ENCODE results near the gene LCMT1.
"Not testable (repeated sequence)": the region's sequence is repeated elsewhere in the genome, so short reads cannot be mapped to it uniquely, and the experiment has no call there.

The LCMT1 gene

DNA sequence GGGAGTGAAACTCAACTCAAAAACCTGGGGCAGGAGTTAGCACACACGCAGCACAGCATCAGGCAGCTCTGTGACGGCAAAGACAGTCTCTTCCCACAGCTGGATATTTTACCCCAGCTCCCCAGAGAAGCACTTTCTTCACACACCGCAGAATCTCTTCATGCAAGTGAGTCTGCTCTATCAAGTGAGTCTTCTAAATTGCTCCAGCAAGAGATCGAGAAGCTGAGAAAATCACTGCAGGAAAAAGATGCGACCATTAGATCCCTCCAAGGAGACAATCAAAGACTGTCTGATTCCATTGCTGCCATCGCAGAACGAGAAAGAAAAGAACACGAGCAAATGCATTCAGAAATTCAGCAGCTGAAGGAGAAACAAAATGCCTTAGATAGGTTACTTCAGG lies 16.9 kb upstream of the LCMT1 start:
- in situ Hi-C loops (cut with MboI; ENCODE audit: low sequenced_read_pairs) = no loop called here

DNA sequence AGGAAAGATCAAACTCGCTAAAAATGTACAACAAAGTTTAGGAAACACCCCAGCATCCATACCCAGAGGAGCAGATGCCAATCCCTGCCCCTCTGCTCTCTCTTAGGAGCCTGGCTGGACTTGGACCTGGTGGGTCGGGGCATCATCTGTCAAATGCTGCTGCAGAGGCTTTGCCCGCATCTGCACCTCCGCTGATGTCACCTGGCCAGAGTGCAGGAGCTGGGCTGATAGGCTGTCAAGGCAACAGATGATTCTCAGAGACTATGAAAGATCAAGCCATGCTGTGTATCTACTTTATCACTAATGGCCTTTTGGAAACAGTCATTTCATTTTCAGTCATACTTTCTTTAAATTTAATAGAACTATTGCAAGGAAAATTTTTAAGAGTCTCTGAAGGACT lies 15.9 kb upstream of the LCMT1 start:
- in situ Hi-C loops (cut with MboI; ENCODE audit: low sequenced_read_pairs) = no loop called here

DNA sequence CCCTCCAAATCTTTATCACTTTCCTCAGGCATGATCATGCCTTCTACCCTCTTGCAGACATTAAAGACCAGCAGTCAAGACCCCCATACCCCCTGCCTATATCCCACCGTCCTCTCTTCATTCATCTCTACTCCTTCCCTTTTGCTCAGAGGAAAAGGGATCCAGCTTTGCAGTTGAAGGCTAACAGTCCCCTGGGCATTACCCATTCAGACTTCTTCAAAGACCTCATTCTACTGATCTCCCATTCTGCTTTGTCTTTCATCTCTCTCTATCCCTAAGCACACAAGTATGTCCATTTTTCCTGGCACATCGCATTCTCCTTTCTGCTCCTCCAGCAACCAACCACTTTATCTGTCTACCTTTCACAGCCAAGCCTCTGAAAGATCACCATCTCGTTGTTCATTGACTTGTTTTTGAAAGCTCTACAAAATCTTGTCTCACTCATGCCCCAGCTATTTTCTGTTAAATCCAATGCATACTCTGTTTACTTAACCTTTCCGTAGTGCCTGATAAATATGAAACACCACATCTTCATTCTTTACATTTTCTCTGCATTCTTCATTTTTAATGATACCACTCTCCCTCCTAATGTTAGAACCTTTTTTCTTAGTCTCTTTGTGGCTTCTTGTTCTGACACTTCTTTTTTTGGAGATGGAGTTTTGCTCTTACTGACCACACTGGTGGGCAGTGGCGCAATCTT lies 14.1 kb upstream of the LCMT1 start:
- in situ Hi-C loops (cut with MboI; ENCODE audit: low sequenced_read_pairs) = no loop called here

DNA sequence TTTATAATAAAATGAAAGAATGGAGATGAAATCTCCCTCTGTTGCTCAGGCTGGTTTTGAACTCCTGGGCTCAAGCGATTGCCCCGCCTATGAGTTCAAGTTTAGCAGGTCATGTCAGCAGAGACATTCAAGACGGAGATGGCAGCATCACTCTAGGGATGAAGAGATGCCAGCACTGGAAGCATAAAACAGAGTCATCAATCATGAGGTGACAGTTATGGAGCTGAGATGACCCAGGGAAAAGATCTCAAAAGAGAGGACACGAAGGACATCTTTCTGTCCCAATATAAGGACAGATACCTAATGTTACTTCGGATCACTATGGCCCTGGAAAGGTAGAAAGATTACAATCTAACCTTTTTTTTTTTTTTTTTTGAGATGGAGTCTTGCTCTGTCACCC lies 11.0 kb upstream of the LCMT1 start:
- in situ Hi-C loops (cut with MboI; ENCODE audit: low sequenced_read_pairs) = no loop called here

DNA sequence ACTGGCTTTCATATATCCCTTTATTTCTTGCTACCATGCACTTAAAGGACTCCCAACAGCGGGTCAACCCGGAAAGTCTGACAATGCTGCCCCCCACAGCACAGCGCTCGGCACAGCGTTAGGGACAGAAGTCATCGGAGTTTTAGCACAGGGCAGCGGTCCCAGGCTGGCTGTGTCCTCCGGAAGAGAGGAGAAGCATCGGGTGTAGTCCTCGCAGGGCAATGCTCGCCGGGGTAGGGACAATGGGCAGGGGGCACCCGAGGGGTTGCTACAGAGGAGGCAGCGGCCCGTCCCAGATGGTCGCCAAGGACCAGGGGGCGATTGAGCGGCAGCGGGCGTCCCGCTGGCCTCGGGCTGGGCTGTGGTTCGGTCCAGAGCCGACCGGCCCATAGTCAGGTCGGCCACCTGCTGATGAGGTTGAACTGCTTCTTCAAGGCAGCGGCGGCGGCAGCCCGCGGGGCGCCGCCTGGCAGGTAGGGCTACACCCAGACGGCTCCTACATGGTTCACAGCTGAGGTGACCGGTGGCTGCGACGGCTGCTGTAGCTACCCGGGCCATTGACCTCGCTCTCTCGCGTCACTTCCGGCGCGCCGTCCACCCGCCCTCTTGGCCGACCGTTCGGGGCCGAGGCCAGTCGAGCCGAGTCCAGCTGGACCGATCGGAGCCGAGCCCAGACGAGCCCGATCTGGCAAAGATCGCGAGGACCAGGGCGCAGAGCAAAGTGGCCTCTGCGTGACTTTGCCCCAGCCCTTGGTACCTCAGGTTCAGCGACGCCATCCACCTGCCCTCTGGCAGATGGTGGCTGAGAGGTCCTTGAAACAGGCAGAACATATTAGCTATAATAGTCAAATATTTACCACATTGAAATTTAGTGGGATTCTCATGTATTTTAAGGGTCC lies 4.7 kb upstream of the LCMT1 start:
- in situ Hi-C loops (cut with MboI; ENCODE audit: low sequenced_read_pairs) = no loop called here

DNA sequence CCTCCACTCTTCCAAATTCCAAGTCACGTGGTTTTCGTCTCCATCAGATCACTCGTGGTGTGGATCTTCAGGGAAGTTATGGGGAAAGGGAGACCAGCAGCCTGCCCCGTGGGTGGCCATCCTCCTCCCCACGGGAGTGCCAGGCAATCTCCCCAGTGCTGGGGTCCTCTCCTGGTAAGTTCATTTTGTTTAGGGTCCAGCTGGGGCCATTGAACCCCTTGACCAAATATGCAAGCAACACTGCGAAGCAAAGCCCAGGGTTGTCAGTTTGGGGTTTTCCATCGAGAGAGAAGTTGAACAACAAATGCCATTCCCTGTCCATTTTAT lies 4.1 kb upstream of the LCMT1 start:
- in situ Hi-C loops (cut with MboI; ENCODE audit: low sequenced_read_pairs) = no loop called here

DNA sequence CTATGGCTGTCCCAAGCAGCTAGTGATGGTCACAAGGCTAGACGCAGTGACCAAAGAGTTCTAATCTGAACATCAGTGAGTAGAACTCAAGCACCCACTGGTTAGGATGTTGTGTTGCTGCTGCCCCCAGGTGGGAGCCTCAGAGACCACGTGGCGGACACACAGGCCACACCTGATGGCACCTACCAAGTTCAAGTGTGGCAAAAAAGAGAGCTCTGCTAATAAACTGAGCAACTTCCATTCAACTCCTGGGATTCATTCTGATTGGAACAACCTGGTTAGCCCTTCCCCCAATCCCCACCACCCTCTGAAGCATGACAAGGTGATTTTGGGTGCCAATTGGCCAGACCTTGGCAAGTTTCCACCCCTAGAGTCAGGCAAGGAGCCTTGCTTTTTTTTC lies 3.5 kb upstream of the LCMT1 start:
- in situ Hi-C loops (cut with MboI; ENCODE audit: low sequenced_read_pairs) = no loop called here

DNA sequence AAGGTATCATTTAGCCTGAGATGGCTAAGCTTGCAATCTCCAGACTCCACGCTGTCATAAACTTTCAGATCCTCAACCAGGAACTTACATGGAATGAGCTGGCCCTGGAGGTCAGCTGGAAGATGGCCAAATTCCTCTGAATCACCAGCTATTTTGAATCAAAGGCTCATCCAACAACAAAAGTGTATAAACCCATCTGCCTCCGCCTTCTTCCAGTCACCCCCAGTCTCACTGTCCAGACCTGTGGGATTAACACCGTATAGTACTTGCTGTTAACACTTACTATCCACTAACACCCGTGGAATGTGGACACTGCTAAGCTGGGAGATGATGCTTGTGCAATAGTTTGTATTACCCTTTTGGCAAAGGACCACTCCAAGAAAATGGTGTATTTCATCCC lies 1.9 kb upstream of the LCMT1 start:
- in situ Hi-C loops (cut with MboI; ENCODE audit: low sequenced_read_pairs) = no loop called here

DNA sequence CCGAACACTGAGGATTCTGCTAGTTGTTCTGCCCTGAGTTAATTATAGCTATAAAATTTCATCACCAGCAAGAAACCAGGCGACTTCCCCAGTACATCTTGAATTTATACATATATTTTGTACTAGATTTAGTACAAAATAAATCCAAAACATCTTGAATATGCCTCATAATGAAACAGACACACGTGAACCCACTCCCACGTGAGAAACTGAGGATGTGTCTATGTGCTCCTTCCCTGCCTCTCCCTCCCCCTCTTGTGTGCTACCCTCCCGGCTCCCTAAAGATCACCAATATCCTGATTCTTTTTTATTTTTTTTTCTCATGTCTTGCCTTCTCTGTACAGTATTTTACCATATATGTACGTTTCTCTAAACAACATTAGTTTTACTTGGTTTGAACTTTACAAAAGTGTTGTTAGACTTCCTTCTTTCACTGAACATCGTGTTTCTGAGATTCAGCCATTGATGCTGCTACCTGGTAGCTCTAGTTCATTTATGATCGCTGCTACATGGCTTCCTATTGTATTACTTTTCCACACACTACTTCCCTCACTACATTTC lies 1.1 kb upstream of the LCMT1 start:
- in situ Hi-C loops (cut with MboI; ENCODE audit: low sequenced_read_pairs) = no loop called here

DNA sequence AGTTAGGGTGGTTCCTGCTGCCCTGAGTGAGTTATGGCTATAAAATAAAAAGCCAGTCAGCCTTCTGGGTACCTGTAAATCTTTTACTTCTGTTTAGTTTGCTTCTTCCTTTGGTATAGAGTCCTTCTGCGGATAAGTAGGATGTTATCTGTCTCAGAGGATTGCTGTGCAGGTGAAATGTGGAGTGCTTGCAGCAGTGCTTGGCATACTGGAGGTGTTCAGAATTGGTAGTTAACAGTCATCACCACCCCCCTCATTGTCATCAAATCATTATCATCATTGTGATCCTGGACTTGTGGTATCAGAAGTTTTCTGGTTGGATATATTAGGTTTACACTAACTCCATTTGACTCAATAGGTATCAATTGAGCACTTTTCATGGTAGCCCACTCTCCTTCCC lies 2.6 kb downstream of the LCMT1 start:
- in situ Hi-C loops (cut with MboI; ENCODE audit: low sequenced_read_pairs) = no loop called here

DNA sequence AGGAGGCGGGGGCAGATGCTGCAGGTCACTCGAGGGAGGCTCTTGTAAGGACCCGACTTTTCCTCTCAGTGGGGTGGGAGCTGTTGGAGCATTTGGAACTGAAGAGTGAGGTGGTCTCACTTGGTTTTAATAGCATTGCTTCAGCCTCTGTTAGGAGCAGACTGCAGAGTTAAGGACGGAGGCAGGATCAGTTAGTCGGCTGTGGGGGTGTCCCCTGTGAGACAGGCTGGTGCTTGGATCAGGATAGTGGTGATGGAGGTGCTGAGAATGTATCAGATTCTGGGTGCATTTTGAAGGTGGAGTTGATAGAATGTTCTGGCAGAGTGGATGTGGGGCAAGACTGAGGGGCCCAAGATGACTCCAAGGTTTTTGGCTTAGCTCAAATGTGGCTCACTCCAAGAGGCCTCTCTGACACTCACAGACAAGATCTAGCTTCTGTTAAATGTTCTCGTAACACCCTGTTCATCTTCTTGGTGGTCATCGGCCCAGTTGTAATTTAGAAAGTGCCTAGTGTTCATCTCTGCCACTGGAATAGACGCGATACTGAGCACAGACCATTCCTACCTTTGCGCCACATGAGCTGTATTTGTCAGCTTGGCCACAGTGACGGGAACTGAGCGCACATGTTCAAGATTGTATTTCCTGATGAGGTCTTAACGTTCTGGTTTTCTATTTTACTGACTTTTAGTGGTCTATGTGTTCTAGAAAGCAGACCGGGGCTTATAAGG lies 7.5 kb downstream of the LCMT1 start:
- in situ Hi-C loops (cut with MboI; ENCODE audit: low sequenced_read_pairs) = no loop called here

DNA sequence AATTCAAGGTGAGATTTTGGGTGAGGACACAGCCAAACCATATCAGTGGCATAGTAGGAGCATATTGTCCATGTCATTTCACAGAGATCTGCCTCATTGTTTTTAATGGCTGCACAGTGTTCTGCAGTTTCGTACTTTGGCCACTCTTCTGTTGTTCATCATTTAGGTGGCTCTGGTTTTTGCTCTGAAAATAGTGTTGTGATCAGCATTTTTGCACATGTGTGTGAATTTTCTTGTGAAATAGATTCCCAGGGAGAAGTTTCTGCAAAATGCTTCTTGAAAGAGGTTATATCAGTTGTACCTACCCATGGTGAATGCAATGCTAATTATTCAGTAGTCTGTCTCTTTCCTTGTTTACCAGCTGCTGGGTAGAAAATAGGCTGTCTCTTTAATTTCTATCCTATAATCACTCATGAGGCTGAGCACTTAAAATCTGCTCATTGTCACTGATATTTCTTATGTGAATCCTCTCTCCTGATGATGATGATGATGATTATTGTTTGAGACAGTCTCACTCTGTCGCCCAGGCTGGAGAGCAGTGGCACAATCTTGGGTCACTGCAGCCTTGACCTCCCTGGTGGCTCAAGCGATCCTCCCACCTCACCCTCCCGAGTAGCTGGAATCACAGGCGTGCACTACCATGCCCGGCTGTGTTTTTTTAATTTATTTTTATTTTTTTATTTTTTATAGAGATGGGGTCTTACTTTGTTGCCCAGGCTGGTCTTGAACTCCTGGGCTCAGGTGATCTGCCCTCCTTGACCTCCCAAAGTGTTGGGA lies 10.5 kb downstream of the LCMT1 start:
- in situ Hi-C loops (cut with MboI; ENCODE audit: low sequenced_read_pairs) = no loop called here

DNA sequence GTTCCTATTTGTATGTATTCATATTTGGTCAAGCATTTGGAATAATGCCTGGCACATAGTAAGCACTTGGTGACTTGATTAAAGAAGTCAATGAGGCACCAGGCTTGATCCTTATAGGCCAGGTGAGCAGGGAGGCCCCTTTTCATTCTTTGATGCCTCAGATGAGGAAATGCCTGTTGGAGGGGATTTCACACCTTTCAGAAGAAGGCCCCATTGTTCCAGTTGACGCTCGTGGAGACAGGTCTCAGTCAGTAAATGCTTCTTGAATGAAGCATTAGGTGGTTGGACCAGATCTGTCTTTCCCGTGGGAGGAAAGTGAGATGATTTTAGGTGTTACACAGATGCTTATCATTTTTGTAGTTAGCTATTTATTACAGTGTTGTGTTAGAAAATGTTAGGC lies 13.0 kb downstream of the LCMT1 start:
- in situ Hi-C loops (cut with MboI; ENCODE audit: low sequenced_read_pairs) = no loop called here

DNA sequence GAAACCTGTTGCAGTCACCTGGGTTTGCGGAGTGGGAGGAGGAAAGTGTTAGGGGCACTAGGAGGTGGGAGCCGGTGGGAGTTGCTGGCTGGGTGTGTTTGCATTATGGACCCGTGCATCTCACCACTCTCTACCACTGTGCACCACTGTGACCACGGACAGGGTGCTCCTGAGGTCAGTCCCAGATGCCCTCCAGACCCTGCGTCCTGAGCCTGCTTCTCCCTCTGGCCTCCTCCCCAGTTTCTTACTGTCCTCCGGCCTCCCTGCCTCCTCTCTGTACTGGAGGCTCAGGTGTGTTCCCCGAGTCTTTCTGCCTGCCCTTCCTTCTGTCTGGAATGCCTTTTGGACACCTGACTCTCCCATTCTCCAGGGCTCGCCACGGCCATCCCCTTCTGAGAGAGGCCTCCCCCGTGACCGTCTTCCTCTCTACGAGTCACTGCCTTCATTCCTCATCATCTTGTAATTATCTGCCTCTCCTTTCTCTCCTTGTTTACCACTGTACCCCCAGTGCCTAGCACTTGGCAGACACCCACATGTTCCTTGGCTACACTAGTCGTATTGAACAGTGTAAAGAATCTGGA lies 14.6 kb downstream of the LCMT1 start:
- in situ Hi-C loops (cut with MboI; ENCODE audit: low sequenced_read_pairs) = not testable (repeated sequence)

DNA sequence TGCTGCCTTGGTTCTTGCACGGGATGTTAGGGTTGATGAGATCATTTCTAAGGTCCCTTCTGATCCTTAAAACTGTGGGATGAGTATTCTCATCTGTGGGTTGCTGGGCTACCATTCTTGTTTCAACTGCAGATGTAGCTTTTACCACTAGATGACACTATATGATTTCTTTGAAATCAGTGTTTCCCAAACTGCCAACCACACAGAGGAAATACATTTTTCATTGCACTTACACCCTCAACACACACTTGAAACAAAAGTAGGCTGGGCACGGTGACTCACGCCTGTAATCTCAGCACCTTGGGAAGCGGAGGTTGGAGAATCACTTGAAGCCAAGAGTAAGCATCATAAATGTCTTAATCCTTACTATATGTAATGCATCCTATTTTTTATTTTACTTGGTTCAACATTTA lies 15.3 kb downstream of the LCMT1 start:
- in situ Hi-C loops (cut with MboI; ENCODE audit: low sequenced_read_pairs) = no loop called here

DNA sequence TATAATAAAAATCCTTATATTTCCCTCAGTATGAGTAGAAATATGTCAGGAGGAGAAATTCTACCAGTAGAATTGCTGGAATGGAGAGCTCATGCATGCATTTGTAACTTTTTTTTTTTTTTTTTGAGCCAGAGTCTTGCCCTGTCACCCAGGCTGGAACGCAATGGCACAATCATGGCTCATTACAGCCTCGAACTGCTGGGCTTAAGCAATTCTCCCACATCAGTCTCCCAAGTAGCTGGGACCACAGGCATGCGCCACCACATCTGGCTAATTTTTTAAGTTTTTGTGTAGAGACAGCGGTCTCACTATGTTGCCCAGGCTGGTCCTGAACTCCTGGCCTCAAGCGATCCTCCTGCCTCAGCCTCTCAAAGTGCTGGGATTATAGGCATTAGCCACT lies 21.2 kb downstream of the LCMT1 start:
- in situ Hi-C loops (cut with MboI; ENCODE audit: low sequenced_read_pairs) = not testable (repeated sequence)

DNA sequence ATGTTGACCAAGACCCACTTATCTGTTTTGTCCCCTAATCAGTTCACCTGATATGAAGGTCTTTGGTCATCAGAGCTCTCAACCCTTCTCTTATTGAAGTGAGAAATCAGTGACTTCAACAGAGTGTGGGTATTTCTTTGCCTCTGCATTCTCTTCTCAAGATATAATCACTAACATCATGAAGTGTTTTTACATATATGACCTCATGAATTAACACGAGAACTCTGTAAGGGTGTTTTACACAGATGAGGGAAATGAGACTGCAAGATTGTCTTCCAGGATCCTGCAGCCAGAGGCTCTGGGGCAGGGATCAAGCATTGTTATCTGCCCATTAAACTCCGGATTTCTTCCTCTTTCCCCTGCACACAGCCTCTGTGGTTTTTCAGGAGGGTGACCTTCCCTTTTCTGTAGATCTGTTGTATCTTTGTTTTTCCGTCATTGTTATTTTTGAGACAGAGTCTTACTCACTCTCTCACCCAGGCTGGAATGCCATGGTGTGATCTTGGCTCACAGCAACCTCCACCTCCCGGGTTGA lies 22.7 kb downstream of the LCMT1 start:
- in situ Hi-C loops (cut with MboI; ENCODE audit: low sequenced_read_pairs) = no loop called here

DNA sequence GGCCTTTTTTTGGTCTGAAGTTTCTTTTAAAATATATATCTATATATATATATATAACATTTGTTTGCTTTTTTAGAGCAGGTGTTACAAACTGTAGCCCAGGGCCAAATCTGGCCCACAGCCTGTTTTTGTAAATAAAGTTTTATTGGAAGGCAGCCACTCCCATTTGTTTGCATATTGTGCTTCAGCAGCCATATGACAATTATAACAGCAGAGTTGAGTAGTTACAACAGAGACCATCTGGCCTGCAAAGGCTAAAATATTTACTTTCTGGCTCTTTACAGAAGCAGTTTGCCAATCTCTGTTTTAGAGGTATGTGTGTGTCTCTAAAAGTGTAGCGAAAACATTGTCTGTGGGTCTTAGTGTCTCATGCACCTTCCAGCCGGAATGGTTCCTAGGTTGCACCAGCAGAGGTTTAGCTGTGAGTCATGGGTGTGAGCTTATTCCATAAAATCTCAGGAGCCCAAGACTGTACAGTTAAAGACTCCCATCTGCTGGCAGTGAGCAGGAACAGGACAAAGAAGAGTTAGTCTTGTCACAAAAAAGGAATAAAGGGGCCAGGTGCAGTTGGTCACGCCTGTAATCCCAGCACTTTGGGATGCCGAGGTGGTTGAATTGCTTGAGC lies 23.8 kb downstream of the LCMT1 start:
- in situ Hi-C loops (cut with MboI; ENCODE audit: low sequenced_read_pairs) = no loop called here

DNA sequence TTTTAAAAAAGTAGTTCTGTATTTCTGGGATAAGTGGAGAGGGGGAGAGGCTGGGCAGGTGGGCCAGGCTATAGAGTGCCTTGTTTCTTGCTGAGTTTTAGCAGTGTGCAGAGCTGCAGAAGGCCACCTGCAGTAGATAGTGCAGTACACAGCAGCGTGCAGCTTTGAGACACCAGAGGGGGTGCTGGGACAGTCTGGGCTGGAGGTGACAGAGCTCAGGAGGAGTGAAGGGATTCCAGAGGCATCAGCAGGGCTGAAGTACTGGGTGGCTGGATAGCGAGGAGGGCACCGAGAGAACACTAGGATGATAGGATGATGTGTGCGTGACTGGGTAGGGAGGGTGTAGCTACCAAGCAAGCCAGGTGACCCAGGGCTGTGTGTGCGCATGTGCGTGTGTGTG lies 26.6 kb downstream of the LCMT1 start:
- in situ Hi-C loops (cut with MboI; ENCODE audit: low sequenced_read_pairs) = no loop called here

DNA sequence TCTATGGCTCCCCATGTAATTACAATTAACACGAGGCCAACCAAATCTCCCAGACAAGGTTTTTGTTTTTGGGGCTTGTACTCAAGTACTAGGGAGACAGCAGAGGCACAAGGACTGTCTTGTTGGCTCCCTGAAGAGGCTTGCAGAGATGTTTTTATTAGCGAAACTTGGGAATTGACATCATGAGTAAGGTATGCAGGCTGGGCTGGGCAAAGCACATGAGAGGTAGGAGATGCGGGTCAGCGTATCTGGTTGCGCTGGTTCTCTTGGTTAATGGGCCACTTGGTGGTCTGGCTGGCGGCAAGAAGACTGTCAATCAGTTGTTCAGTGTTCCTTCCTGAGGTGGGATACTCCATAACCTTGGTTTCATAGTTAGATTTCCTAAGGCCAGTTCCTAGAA lies 28.9 kb downstream of the LCMT1 start:
- in situ Hi-C loops (cut with MboI; ENCODE audit: low sequenced_read_pairs) = no loop called here
